HL-60 (cell line): ENCODE measurements around the gene CNTNAP2.

Source experiments
- DNase-seq, 2 experiments: peaks; one replicate each; pipeline ENCODE4 v3.0.0-alpha.2; 2010 to 2020; ENCODE audit warnings: low read depth in 1 of 2, low spot score in 1 of 2
- H3K27ac ChIP-seq: fragments of 250-450 bp; sonication (Bioruptor Pico); replicated peaks from 2 replicates; pipeline ENCODE4 v1.5.1; 2020; ENCODE audit warnings: mild to moderate bottlenecking, moderate library complexity
- H3K27me3 ChIP-seq: fragments of 250-450 bp; sonication (Bioruptor Pico); 2 replicates; pipeline ENCODE4 v1.5.1; 2021; ENCODE audit warnings: mild to moderate bottlenecking, moderate library complexity; ENCODE audit not compliant: insufficient read depth, poor library complexity, severe bottlenecking
- H3K4me3 ChIP-seq: replicated peaks from 2 replicates; pipeline ENCODE4 v1.5.1; 2011; ENCODE audit warnings: mild to moderate bottlenecking, control low read depth, low read length; ENCODE audit not compliant: insufficient read depth
- GABPA ChIP-seq: IDR thresholded peaks from 2 replicates; pipeline ENCODE4 v1.6.1; 2012; ENCODE audit warnings: low read depth
- POLR2AphosphoS5 ChIP-seq: IDR thresholded peaks from 2 replicates; pipeline ENCODE4 v1.6.1; 2012; ENCODE audit warnings: low read depth
- SPI1 ChIP-seq: IDR thresholded peaks from 2 replicates; pipeline ENCODE4 v1.6.1; 2012; ENCODE audit warnings: low read depth, mild to moderate bottlenecking, borderline replicate concordance
- TF ChIP-seq, protein P1 (sequence below): IDR thresholded peaks from one replicate; pipeline ENCODE4 v1.5.1; 2011; ENCODE audit warnings: low read length, control low read depth, inconsistent platforms; ENCODE audit not compliant: insufficient read depth
- TF ChIP-seq, protein P2 (sequence below): IDR thresholded peaks from 2 replicates; pipeline ENCODE4 v1.6.1; 2012; ENCODE audit warnings: low read depth; ENCODE audit not compliant: insufficient replicate concordance

The CNTNAP2 gene

DNA sequence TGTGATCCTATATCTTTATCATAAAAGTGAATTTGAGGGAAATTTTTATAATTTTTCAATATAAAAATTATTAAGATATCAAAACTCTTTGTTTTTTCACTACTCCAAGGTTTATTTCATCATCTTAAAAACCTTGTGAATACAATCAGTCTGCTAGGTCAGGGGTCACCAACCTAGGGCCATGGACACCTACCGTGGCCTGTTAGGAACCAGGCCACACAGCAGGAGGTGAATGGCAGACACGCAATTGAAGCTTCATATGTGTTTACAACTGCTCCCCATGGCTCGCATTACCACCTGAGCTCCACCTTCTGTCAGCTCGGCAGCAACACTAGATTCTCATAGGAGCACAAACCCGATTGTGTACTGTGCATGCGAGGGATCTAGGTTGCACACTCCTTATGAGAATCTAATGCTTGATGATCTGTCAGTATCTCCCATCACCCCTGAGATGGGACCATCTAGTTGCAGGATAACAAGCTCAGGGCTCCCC is 2202.8 kb downstream of the CNTNAP2 start:
- TF ChIP-seq POLR2AphosphoS5, result no peak
- TF ChIP-seq GABPA, result no peak
- no peak for TF ChIP-seq SPI1
- TF ChIP-seq, protein P1, sequence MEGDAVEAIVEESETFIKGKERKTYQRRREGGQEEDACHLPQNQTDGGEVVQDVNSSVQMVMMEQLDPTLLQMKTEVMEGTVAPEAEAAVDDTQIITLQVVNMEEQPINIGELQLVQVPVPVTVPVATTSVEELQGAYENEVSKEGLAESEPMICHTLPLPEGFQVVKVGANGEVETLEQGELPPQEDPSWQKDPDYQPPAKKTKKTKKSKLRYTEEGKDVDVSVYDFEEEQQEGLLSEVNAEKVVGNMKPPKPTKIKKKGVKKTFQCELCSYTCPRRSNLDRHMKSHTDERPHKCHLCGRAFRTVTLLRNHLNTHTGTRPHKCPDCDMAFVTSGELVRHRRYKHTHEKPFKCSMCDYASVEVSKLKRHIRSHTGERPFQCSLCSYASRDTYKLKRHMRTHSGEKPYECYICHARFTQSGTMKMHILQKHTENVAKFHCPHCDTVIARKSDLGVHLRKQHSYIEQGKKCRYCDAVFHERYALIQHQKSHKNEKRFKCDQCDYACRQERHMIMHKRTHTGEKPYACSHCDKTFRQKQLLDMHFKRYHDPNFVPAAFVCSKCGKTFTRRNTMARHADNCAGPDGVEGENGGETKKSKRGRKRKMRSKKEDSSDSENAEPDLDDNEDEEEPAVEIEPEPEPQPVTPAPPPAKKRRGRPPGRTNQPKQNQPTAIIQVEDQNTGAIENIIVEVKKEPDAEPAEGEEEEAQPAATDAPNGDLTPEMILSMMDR, result no peak
- TF ChIP-seq, protein P2, sequence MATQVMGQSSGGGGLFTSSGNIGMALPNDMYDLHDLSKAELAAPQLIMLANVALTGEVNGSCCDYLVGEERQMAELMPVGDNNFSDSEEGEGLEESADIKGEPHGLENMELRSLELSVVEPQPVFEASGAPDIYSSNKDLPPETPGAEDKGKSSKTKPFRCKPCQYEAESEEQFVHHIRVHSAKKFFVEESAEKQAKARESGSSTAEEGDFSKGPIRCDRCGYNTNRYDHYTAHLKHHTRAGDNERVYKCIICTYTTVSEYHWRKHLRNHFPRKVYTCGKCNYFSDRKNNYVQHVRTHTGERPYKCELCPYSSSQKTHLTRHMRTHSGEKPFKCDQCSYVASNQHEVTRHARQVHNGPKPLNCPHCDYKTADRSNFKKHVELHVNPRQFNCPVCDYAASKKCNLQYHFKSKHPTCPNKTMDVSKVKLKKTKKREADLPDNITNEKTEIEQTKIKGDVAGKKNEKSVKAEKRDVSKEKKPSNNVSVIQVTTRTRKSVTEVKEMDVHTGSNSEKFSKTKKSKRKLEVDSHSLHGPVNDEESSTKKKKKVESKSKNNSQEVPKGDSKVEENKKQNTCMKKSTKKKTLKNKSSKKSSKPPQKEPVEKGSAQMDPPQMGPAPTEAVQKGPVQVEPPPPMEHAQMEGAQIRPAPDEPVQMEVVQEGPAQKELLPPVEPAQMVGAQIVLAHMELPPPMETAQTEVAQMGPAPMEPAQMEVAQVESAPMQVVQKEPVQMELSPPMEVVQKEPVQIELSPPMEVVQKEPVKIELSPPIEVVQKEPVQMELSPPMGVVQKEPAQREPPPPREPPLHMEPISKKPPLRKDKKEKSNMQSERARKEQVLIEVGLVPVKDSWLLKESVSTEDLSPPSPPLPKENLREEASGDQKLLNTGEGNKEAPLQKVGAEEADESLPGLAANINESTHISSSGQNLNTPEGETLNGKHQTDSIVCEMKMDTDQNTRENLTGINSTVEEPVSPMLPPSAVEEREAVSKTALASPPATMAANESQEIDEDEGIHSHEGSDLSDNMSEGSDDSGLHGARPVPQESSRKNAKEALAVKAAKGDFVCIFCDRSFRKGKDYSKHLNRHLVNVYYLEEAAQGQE, result no peak
- no peak for DNase-seq
- H3K27me3 ChIP-seq, result no peaks in the 10 kb centered on the region
- no peak overlapping the region for H3K4me3 ChIP-seq
- H3K27ac ChIP-seq, result no peak overlapping the region

DNA sequence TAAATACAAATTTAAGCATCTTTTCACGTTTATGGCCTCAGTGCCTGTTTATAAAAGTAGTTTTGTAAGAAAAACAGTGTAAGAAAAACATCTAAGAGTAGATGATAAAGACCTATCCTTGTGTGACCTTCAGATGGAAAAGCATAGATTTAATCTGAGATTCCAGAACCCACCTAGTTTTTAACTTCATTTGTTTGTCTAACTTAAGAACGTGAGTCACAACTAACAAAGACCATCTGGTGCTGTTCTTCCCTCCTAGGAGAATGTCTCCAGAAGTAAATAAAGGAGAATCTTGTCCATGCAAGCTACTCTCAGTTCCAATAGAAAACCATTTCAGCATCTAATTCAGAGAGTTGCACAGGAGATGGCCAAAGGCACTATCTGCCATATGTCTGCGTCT is 2208.6 kb downstream of the CNTNAP2 start:
- no peak overlapping the region for H3K27ac ChIP-seq
- TF ChIP-seq POLR2AphosphoS5 (no peak), GABPA (no peak), SPI1 (no peak)
- TF ChIP-seq, protein P1, result no peak
- TF ChIP-seq, protein P2, result no peak
- no peak overlapping the region for H3K4me3 ChIP-seq
- no peak for DNase-seq
- H3K27me3 ChIP-seq, result no peaks in the 10 kb centered on the region

DNA sequence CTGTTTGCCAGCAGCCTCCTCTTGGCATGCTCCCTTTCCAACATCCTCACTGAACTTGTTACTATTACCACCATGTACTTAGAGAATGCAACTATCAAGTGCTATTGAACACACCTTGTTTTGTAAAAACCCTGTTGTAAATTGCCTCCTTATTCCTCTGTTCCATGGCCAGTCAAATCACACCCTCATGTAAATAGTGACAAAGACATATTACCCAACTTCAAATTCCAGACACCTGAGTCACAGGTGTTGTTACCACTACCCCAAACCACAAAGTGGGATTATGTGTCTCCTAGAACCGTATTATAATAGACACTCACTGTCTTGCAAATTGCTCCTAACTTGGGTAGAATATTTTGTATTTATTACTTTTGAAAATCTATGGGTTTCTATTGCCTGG is 2210.8 kb downstream of the CNTNAP2 start:
- Histone ChIP-seq H3K4me3 (no peak overlapping the region), H3K27ac (no peak overlapping the region), H3K27me3 (no peaks in the 10 kb centered on the region)
- no peak for DNase-seq
- TF ChIP-seq, protein P2, result no peak
- TF ChIP-seq, protein P1, result no peak
- TF ChIP-seq GABPA, result no peak
- TF ChIP-seq POLR2AphosphoS5, result no peak
- TF ChIP-seq SPI1, result no peak
